HG03039 (cell line): ENCODE measurements around the gene UROC1.
"Not testable (repeated sequence)": the region's sequence is repeated elsewhere in the genome, so short reads cannot be mapped to it uniquely, and the experiment has no call there.

ENCODE experiments used
- ATAC-seq: cut with Tn5 transposase; IDR thresholded peaks from one replicate; pipeline ENCODE4 v1.9.1; 2021; ENCODE audit warnings: mild to moderate bottlenecking, moderate library complexity; ENCODE audit not compliant: unreplicated experiment

UROC1 gene

DNA sequence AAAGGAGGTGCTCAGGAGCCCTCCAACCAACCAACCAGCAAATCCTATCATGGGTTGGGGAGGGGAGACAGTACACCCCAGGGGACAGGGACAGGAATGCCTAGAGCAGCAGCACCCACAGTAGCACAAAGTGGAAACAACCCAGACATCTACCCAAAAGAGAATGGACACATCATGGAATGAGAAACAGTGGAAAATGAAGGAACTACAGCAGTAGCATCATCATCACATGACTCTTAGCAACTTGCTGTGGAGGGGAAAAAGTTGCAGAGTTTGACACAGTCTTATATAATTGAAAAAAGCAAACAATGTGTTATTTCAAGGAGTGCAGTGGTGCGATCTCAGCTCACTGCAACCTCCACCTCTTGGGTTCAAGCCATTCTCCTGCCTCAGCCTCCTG is 30.1 kb upstream of the UROC1 start:
- no peak for ATAC-seq

DNA sequence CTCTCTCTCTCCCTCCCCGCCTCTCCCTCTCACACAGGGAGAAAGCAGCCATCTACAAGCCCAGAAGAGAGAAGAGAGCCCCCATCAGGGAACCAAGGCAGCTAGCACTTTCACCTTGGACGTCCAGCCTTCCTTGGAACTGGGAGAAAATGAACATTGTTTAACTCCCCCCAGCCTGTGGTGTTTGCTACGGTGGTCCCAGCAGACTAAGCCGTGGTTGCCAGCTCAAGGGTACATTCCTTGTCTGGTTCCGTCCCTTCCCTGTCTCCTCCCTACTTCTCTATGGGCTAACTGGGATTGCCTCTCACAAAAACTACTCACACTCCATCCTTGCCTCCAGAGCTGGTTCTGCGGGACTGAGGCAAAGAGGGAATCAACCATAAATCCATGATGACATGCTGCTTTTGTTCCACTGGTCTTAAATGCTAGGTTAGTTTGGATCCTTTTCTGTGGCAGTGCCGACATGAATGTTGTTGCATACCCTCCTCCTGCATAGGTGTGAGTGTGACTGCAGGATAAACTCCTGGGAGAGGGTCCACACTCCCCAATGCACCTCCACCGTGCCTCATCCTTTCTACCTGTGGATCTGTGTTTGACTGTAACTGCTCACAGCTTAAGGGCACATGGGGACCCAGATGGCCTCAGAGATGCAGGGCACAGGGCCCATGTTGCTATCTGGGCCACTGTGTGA is 29.1 kb upstream of the UROC1 start:
- no peak for ATAC-seq

DNA sequence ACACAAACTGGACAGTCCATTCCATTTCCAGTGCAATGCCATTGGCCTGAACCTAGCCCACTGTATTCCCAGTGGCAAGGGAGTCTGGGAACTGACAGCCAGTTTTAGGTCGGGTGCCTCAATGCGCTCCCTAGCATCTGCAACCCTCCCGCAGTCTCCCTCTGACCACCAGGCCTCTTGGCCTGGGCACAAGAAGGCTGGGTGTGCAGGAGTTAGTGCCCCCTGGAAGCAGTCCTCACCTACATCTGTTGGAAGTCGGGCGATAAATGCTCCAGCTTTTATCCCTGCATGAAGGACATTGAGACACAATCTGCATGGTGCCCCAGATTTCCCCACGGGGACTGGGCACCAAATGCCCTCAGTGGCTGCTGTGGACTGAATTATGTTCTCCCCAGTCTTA is 28.4 kb upstream of the UROC1 start:
- no peak for ATAC-seq

DNA sequence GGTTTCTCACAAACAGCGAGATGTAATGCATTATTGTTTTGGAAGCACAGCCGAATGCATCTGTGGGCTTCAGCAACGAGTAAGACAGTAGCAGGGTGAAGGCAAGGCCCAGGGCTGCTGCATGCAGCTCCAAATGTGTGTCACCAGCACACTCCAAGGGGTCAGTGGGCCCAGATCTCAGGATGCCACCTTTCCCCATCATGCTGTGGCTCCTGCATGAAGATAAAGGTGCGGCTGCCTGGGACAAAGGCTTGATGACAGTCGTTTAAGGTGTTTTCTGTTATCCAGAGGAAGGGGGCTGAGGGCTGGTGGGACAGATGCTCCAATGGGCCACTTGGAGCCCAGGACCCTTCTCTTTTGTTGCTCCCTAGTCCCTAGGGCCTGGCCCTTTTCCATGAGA is 28.0 kb upstream of the UROC1 start:
- ATAC-seq: no peak

DNA sequence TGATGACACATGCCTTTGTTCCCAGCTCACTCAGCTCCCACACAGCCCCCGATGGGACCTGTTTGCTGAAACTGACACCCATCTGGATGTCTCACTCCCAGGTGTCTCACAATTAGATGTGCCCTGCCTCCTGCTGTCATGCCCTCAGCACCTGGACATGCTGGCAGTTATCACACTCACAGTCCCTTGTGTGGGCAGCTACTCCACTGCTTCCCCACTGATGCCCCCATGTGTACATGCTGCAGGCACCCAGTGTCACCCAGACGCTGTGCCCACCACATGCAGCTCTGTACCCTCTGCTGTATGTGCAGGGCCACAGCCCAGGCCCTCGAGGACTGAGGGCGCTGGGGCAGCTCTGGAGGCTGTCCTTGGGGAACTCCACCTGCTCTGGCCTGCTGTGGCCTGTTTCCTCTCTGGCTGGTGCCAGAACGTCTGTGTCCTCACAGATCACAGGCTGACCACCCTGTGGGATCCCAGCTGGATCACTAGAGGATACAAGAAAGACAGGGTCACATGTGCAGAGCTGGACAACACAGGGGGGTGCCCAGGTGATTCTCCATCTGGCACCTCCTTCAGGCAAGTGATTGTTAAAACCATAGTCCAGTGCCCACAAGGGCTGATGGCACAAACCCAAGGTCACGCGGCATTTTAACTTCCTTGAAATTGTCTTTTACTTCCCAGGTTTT is 27.2 kb upstream of the UROC1 start:
- ATAC-seq: no peak

DNA sequence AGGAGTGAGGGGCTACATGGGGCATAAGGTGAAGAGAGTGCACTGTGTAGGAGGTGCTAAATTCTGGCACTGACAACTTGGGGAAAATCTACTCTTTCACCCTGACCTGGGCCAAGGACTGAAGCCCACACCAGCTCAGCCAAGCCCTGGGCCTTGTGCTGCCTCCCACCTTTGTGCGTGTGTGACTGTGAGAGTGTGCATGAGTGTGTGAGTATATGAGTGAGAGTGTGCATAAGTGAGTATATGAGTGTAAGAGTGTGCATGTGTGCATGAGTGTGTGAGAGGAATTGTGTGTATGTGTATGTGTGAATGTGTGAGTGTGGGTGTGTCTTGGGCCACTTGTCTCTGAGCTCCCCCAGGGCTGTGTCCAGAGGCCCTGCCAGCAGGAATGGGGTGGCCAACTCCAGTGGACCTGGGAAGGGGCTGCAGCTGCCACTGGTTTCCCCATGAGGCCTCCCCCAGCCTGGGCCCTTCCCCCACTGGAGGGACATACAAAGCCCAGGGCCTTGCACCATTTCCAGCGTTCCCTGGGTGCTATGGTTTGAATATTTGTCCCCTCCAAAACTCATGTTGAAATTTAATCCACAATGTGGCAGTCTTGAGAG is 26.0 kb upstream of the UROC1 start:
- ATAC-seq: no peak

DNA sequence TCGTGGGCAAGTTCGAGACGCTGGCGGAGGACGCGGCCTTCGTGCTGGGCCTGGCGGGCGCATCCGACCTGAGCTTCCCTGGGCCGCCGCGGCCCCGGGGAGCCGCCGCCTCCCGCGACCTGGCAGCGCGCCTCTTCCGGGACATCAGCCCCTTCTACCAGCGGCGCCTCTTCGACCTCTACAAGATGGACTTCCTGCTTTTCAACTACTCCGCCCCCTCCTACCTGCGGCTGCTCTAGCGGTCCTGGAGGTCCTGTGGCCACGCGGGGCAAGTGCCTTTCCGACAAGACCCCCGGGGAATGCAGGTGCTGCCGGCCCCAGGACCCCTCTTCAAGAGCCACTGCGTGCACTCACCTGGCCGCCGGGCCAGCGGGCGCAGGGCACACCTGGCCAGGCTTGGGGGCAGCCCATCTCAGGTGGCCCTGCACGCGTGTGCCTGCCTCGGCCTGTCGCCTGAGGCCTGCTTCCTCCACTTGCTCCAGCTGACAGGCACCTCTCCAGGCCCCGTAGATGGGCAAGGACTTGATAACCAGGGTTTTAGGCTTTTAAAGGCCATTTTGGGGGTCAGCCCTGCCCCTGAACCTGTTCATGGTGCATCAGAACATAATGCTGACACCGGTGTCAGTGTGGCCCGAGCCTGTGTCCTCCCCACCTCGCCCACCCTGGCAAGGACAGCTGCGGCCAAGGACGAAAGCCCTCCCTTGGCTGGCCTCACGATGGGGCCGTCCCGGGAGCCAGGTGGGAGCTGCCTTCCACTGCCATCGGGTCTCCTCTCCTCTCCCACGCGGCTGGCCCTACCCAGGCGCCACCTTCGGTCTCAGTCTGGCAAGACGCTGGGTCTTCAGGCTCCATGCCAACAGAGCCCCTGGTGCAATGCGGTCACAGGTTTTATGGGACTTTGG is 25.0 kb upstream of the UROC1 start:
- ATAC-seq: no peak

DNA sequence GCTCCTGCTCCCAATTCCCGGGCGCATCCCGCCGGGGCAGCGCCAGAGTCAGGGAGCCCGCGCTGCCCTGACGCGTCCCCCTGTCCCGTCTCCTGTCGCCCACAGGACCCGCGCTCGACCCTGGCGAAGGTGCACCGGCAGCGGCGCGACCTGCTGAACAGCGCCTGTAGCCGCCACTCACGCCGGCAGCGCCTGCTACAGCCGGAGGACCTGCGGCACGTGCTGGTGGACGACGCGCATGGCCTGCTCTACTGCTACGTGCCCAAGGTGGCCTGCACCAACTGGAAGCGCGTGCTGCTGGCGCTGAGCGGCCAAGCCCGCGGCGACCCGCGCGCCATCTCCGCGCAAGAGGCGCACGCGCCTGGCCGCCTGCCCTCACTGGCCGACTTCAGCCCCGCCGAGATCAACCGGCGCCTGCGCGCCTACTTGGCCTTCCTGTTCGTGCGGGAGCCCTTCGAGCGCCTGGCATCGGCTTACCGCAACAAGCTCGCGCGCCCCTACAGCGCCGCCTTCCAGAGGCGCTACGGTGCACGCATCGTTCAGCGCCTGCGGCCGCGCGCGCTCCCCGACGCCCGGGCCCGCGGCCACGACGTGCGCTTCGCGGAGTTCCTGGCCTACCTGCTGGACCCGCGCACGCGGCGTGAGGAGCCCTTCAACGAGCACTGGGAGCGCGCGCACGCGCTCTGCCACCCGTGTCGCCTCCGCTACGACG is 24.2 kb upstream of the UROC1 start:
- ATAC-seq: no peak

DNA sequence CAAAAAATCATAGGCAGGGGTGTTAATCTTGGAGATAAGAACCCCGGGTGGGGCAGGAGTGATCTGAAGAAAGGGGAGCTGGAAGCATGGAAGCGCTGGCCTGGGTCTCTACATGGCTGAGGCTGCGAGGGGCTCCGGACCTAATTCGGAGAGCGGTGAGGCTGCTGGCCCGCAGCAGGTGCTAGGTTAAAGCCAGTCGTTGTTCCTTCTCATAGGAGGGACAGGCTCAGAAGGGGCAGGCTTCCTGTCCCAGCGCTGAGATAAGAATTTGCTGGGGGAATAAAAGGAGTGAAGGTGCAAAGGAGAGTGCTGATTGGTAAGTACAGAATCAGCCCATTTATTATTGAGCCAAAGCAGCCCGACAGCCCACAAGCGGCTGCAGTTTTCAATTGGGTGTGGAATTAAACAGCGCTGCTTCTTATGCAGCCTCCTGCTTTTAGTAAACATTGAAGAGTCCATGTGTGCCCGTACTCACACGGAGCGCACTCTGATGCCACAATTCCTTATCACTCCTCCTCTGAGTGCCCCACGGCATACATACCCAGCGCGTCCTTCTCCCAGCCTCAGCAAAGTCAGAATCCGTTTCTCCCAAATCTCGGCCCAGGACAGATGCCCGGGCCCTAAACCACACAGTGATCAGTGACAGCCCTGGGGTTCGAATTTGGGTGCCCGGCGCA is 23.5 kb upstream of the UROC1 start:
- no peak for ATAC-seq

DNA sequence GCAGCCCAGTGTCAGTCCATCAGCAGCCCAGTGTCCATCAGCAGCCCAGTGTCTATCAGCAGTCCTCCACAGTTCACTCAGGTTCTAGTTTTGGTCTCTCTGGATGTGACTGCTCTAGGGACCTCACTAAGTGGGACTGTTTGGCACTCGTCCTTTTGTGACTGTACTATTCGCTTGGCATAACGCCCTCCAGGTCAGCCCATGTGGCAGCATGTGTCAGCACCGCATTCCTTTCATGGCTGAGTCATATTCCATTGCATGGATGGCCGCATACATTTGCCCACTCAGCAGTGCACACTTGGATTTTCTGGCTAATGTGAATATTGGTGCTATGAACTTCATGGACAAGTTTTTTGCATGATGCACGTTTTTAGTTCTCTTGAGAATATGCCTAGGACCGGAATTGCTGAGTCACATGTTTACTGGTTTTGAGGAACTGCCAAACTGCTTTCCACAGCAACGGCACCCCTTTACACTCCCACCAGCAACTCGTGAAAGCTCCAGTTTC is 22.8 kb upstream of the UROC1 start:
- no peak for ATAC-seq

DNA sequence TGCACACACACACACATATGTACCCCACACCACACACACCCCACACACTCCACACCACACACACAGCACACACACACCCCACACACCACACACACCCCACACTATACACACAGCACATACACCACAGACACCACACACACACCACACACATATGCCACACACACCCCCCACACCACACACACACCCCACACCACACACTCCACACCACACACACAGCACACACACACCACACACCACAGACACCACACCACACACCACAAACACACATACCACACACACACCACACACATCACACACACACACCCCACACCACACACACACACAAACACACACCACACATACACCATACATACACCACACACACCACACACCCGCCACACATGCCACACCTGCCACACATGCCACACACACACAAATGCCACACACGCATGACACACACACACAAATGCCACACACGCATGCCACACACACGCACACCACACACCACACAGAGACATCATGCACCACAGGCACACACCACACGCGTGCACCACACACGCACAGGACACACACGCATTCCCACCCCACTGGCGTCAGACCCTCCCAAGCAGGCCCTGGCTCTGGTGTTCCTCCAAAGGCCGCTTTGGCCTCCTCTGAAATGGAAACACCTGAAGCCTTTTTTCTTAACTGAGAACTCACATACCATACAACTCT is 22.1 kb upstream of the UROC1 start:
- ATAC-seq: no peak

DNA sequence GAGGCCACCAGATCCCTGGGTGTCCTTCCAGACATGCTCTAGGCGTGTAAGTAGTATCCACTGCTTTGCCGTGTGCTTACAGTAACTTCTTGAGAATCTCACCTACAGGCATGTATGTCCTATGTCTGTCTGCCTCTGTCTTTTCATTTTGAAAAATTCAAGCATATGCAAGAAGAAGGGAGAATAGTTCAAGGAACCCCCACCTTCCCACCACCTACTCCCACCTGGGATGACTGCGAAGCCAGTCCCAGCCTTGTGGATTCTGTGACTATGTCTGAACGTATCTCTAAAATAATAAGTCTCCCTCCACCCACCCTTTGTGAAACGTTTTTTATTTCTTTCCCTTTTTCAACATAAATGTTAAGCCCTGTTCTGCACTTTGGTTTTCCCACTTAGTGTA is 21.4 kb upstream of the UROC1 start:
- no peak for ATAC-seq

DNA sequence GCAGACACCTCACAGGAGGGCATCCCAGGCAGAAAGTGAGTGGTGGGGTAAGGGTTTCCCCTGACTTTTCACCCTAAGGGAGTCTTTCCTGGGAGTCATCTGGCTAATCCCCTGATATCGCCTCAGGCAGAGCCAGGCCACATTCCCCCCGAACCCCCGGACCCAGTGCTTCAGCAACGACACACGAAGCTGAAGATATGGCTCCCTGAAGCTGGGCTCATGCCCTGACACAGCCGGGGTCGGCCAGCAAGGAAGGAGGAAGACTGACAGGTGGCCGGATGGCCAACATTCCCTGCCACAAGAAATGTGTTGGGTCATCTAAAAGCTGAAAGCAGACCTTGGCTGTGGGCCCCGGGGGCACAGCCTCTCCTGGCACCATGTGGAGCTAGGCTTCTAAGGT is 20.7 kb upstream of the UROC1 start:
- ATAC-seq: no peak

DNA sequence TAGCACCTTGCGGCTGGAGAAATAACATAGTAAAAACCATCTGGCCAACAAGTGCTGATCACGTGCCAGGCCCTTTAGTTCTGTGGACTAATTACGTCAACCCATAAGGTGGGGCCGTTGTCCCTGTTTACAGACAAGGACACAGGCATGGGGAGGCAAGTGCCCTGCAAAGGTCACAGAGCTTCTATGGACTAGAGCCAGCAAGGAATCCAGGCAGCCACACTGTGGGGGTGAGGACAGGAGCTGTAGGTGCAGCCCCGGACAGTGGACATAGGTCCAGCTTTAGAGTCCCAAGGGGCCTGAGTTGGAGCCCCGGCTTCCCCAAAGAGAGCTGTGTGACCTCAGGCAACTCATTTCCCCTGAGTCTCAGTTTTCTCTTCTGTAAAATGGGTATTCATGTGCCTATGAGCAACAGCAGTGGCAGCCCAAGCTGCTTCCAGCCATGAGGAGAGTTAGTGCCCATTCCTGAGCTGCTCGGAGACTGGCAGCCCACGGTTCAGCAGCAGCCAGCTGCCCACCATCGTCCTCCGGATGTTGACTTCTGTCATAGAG is 20.2 kb upstream of the UROC1 start:
- ATAC-seq: no peak

DNA sequence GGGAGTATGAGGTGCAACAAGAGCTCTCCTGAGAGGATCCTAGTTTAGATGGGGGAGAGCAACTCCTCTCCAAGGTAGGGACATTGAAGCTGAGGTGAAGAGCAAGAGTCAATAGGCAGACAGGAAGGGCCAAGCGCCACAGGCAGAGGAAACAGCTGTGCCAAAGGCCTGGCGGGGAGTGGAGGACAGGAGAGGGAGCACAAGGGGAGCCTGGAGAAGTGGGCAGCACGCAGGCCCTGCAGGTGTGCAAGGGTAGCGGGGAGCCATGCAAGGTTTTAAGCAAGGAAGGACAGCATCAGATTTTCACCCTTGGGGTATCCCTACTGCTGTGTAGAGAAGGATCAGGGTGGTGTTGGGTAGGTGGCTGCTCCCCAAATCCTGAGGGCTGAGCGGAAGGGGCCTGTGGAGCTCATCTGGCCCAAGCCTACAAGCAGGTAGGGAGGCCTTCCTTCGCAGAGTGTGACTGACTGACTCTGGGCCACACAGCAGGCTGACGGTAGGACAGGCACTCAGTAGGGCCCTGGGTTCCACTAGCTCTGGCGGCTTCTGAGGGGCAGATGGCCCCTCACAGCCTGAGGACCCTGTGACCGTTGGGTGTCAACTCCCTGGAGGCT is 19.6 kb upstream of the UROC1 start:
- ATAC-seq: no peak

DNA sequence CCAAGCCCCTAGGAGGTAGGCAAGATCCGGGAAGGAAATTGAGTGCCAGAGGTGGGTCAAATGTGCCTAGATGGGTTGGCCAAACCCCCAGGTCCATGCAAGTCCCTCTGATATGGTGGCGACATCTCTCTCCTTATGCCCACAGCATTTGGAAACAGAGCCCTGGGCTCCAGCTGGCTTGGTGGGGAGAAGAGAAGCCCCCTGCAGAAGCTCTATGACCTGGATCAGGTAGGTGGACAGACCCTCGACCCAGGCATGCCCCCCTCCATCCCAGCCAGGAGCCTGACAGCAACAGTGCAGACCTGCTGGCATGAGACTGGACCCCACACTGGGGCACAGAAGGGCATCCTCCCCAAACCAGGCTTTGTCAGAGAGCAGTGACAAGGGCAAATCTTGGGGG is 18.6 kb upstream of the UROC1 start:
- ATAC-seq: no peak

DNA sequence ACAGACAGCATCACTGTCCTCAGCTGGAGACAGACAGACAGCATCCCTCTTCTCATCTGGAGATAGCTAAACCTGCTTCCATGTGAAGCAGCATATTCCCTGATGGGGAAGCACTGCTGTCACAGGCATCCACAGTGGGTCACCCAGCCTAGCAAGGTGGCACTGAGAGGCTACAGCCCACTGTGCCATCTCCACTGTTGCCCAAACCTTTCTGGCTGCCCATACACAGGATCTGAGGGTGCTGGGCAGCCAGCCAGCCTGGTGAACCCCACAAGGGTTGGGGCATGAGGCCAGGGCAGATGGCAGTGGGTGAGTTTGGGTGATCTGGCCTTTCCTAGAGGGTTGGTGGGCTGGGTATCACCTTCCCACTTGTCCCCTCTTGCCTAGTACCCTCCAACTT is 18.1 kb upstream of the UROC1 start:
- ATAC-seq: no peak

DNA sequence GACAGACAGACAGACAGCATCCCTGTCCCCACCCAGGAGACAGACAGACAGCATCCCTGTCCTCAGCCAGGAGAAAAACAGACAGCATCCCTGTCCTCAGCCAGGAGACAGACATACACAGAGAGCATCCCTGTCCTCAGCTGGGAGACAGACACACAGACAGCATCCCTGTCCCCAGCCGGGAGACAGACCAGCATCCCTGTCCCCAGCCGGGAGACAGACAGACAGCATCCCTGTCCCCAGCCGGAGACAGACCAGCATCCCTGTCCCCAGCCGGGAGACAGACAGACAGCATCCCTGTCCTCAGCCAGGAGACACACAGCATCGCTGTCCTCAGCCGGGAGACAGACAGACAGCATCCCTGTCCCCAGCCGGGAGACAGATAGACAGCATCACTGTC is 17.1 kb upstream of the UROC1 start:
- ATAC-seq: not testable (repeated sequence)

DNA sequence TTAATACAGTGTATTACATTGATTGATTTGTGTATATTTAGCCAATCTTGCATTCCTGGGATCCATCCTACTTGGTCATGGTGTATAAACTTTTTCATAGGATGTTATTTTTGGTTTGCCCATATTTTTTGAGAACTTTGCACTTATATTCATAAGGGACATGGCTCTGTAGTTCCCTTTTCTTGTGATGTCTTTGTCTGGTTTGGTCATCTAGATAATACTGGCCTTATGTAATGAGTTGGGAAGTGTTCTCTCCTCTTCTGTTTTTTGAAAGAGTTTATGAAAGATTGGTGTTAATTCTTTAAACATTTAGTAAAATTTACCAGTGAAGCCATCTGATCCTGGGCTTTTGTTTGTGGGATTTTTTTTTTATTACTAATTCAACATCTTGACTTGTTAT is 15.9 kb upstream of the UROC1 start:
- no peak for ATAC-seq
